Spleen (tissue), 11 donors: ENCODE results near the gene PRSS22. TPM values are rescaled to one million over a fixed set of nuclear protein-coding genes. Genes with fewer than 3 reads are reported as not detected.

ENCODE experiments used
- DNase-seq: peaks from one replicate; pipeline ENCODE4 v3.0.0-alpha.2; 2020
- H3K27ac ChIP-seq, 8 donors: fragments of 200-600 bp; sonication (generic) in 7 of 8; 1 replicate in 4 of 8; 2 replicates in 4 of 8; pipeline versions ENCODE4 v1.5.0 to v1.8.0; 2016 to 2021; ENCODE audit warnings: inconsistent platforms in 4 of 8, mild to moderate bottlenecking in 4 of 8, moderate library complexity in 1 of 8
- H3K27me3 ChIP-seq, 7 donors: fragments of 200-600 bp; sonication (generic) in 6 of 7; replicated peaks in 1 of 7; 1 replicate in 4 of 7; 2 replicates in 3 of 7; pipeline versions ENCODE4 v1.5.0 to v1.8.0; 2016 to 2021; ENCODE audit warnings: inconsistent platforms in 3 of 7, mild to moderate bottlenecking in 1 of 7
- H3K36me3 ChIP-seq, 6 donors: fragments of 200-600 bp; sonication (generic) in 5 of 6; 1 replicate in 4 of 6; 2 replicates in 2 of 6; pipeline versions ENCODE4 v1.5.0 to v1.8.0; 2016 to 2021; ENCODE audit warnings: inconsistent platforms in 2 of 6
- H3K4me1 ChIP-seq, 6 donors: fragments of 200-600 bp; sonication (generic) in 5 of 6; 1 replicate in 3 of 6; 2 replicates in 3 of 6; pipeline versions ENCODE4 v1.5.0 to v1.8.0; 2016 to 2021; ENCODE audit warnings: inconsistent platforms in 3 of 6
- H3K4me3 ChIP-seq, 8 donors: fragments of 200-600 bp; sonication (generic) in 7 of 8; 1 replicate in 4 of 8; 2 replicates in 4 of 8; pipeline versions ENCODE4 v1.5.0 to v1.8.0; 2016 to 2021; ENCODE audit warnings: inconsistent platforms in 4 of 8, mild to moderate bottlenecking in 4 of 8, moderate library complexity in 2 of 8
- H3K9me3 ChIP-seq, 8 donors: fragments of 200-600 bp; sonication (generic) in 7 of 8; 1 replicate in 4 of 8; 2 replicates in 4 of 8; pipeline versions ENCODE4 v1.5.0 to v1.8.0; 2016 to 2021; ENCODE audit warnings: inconsistent platforms in 4 of 8
- CTCF ChIP-seq, 11 experiments: fragments of 200-600 bp in 7 of 11; fragments of 450-650 bp in 4 of 11; sonication (generic) in 4 of 11; IDR thresholded peaks in 8 of 11; conservative IDR thresholded peaks in 3 of 11; 1 replicate in 7 of 11; 2 replicates in 4 of 11; pipeline versions ENCODE4 v1.4.0 to v1.8.0; 2016 to 2021; ENCODE audit warnings: antibody characterized with exemption in 11 of 11, inconsistent platforms in 4 of 11, mild to moderate bottlenecking in 1 of 11
- POLR2A ChIP-seq, 3 donors: fragments of 450-650 bp; IDR thresholded peaks; one replicate each; pipeline ENCODE4 v1.5.1; 2017; ENCODE audit warnings: antibody characterized with exemption in 3 of 3, mild to moderate bottlenecking in 1 of 3
- POLR2AphosphoS5 ChIP-seq, 3 donors: sonication (generic); formaldehyde crosslinking; IDR thresholded peaks; one replicate each; pipeline ENCODE4 v1.5.1; 2017; ENCODE audit warnings: antibody characterized with exemption in 3 of 3
- WGBS, 5 donors: extraction: QIAGEN DNeasy Blood & Tissue Kit in 3 of 5; methylation state at CpG; one replicate each; pipeline versions ENCODE4 v1.1.5 to v1.1.7; 2013 to 2018; 5-methylcytosine and 5-hydroxymethylcytosine counted together
- intact Hi-C: fragments of 100-400 bp; cut with DNase I; formaldehyde crosslinking; loops from one replicate; pipeline ENCODE4 v1.15.0; 2023; ENCODE audit warnings: low total_unique reads
- polyA plus RNA-seq, 3 donors: library from polyadenylated mRNA; stranded (reverse); fragments of 200-250 nt; gene quantifications; one replicate each; pipeline ENCODE4 v1.2.1, GENCODE V29; 2013
- total RNA-seq, 7 donors: library from RNA; depleted of rRNA in 3 of 7; stranded (reverse); fragments of >200 nt in 3 of 7; fragmentation: NEBNext Ultra II Directional in 4 of 7; extraction: Animal tissue kit (Norgen Biotek cat#: 25700) in 4 of 7; gene quantifications; one replicate each; pipeline versions ENCODE4 v1.1.0 to v1.2.1, GENCODE V29; 2016 to 2021
- donor health status: healthy with polysubstance abuse.
- donor health status: DM: no; HTN: no; CAD: no; lungs with moderate emphysema.
- donor health status: DM: no; HTN: no; CAD: no.
- donor health status: Bipolar disorder and iron deficiency.
- donor health status: healthy.
- donor health status: DM: no; HTN: no; CAD: no.
- donor health status: DM: yes; HTN: yes; CAD: no.

Gene PRSS22
- total and polyA plus RNA-seq, 10 donors = 0.19 to 0.60 (median 0.33) TPM; not detected in 7

GRCh38 chr16:2874032-2874911 is 16.3 kb upstream of the PRSS22 start:
- Histone ChIP-seq H3K27me3 (peaks cover 0 to 5% (median 0%) of the 10 kb centered on the region in 7 donors), H3K9me3 (no peaks in the 10 kb centered on the region), H3K36me3 (no peaks in the 10 kb centered on the region), H3K27ac (peak overlapping the region in 4 of 8 donors; percentile 15 to 50 (median 26)), H3K4me1 (peaks cover 0 to 30% (median 15%) of the 10 kb centered on the region in 6 donors), H3K4me3 (no peak overlapping the region)
- WGBS, 5 donors = 62 to 68% (median 63%) methylated on average over 21 of the region's 21 CpGs
- DNase-seq = no peak
- intact Hi-C loops = loop anchor here (5.0 kb wide), 1 partner anchor 48 kb away; no protein-coding TSS in a partner anchor
- TF ChIP-seq POLR2AphosphoS5 (IDR thresholded peaks at IDR 0.05) (no peak), CTCF (IDR thresholded peaks at IDR 0.05 in 8 of 11, conservative IDR thresholded peaks at IDR 0.05 in 3 of 11) (no peak), POLR2A (IDR thresholded peaks at IDR 0.05) (no peak)

GRCh38 chr16:2871926-2872325 is 14.0 kb upstream of the PRSS22 start:
- Histone ChIP-seq H3K36me3 (no peaks in the 10 kb centered on the region), H3K9me3 (no peaks in the 10 kb centered on the region), H3K27me3 (peaks cover 0 to 5% (median 0%) of the 10 kb centered on the region in 7 donors), H3K27ac (no peak overlapping the region), H3K4me1 (peaks cover 0 to 50% (median 31%) of the 10 kb centered on the region in 6 donors), H3K4me3 (no peak overlapping the region)
- WGBS, 5 donors = 86 to 92% (median 88%) methylated on average over 6 of the region's 6 CpGs
- TF ChIP-seq POLR2AphosphoS5 (IDR thresholded peaks at IDR 0.05) (no peak), CTCF (IDR thresholded peaks at IDR 0.05 in 8 of 11, conservative IDR thresholded peaks at IDR 0.05 in 3 of 11) (no peak), POLR2A (IDR thresholded peaks at IDR 0.05) (no peak)
- intact Hi-C loops = loop anchor here (5.0 kb wide), 1 partner anchor 50 kb away; no protein-coding TSS in a partner anchor
- DNase-seq = no peak

- H3K4me3 ChIP-seq = peak overlapping the region; percentile 57 to 84 (median 64)
- DNase-seq = peak; percentile 98
- peak overlapping the region; percentile 93 to 99 (median 96) for H3K27ac ChIP-seq
- H3K4me1 ChIP-seq = peaks cover 0 to 38% (median 26%) of the 10 kb centered on the region in 6 donors
- no peaks in the 10 kb centered on the region for H3K9me3 ChIP-seq
- 0 to 1% (median 0%) methylated on average over 11 to 45 of the region's 45 CpGs for WGBS, 5 donors
- intact Hi-C loops = no loop called here
- no peaks in the 10 kb centered on the region for H3K36me3 ChIP-seq
- H3K27me3 ChIP-seq = peaks cover 0 to 3% (median 0%) of the 10 kb centered on the region in 7 donors
- TF ChIP-seq POLR2A (IDR thresholded peaks at IDR 0.05) (no peak), CTCF (IDR thresholded peaks at IDR 0.05 in 8 of 11, conservative IDR thresholded peaks at IDR 0.05 in 3 of 11) (peak; percentile 94 to 99 (median 98)), POLR2AphosphoS5 (IDR thresholded peaks at IDR 0.05) (peak; percentile 82 to 91 (median 85))
Observed at GRCh38 chr16:2867987-2868789, 10.2 kb upstream of the PRSS22 start.
